Measurements from ENCODE around the gene PACSIN2. TPM values are rescaled to one million over a fixed set of nuclear protein-coding genes. Genes with fewer than 3 reads are reported as not detected.

Gene PACSIN2
- total RNA-seq, 3 donors from 2014 or later = 132 to 184 (median 152) TPM

DNA sequence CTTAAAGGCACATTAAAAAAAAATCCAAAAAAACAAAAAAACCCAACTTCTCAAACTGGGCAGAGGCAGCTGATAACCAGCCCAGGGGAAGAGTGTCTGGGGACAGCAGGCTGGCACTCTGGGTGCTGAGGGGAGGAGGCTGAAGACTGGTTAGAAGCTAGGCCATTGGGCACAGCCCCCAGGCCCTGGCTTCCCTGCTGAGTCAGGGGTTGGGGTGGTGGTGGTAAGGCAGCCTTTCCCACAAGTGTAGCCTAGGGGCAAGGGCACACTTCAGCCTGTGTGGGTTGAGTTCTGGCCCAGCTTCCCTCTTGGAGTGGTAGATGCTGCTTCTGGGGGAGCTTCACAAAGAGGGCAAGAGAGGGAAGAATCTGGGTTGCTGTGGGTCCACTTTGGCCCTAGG, 141.6 kb downstream of the PACSIN2 start:
- TF ChIP-seq, protein P1, sequence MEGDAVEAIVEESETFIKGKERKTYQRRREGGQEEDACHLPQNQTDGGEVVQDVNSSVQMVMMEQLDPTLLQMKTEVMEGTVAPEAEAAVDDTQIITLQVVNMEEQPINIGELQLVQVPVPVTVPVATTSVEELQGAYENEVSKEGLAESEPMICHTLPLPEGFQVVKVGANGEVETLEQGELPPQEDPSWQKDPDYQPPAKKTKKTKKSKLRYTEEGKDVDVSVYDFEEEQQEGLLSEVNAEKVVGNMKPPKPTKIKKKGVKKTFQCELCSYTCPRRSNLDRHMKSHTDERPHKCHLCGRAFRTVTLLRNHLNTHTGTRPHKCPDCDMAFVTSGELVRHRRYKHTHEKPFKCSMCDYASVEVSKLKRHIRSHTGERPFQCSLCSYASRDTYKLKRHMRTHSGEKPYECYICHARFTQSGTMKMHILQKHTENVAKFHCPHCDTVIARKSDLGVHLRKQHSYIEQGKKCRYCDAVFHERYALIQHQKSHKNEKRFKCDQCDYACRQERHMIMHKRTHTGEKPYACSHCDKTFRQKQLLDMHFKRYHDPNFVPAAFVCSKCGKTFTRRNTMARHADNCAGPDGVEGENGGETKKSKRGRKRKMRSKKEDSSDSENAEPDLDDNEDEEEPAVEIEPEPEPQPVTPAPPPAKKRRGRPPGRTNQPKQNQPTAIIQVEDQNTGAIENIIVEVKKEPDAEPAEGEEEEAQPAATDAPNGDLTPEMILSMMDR (IDR thresholded peaks at IDR 0.05) = no peak
- no peak for ATAC-seq
- intact Hi-C loops (cut with DNase I, micrococcal nuclease) = no loop called here
- H3K4me3 ChIP-seq = no peak overlapping the region
- peaks cover 4% of the 10 kb centered on the region for H3K36me3 ChIP-seq (ENCODE audit: low read depth)
- DNase-seq = no peak
- no peaks in the 10 kb centered on the region for H3K9me3 ChIP-seq
- H3K4me1 ChIP-seq (ENCODE audit: low read depth) = peaks cover 3% of the 10 kb centered on the region

DNA sequence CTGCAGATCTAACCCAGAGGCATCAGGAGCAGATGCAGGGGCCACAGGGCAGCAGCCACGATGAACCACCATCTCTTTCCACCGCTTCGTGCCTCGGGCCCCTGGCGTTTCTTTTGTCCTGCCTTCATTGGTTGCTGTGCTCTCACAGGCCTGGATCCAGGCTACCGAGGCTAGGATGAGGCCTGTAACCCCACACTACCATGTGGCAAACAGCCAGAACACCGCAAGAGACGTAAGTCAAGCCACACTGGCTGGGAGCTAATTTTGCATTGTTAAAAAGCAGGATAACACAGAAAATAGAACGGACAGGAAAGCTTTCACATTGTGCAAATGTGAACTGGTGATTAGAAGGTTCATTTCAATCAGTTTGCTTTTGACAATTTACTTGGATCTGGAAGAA, 142.1 kb downstream of the PACSIN2 start:
- DNase-seq (no peak), ATAC-seq (no peak)
- Histone ChIP-seq H3K4me1 (ENCODE audit: low read depth) (peaks cover 3% of the 10 kb centered on the region), H3K9me3 (no peaks in the 10 kb centered on the region), H3K36me3 (ENCODE audit: low read depth) (peaks cover 3% of the 10 kb centered on the region), H3K4me3 (no peak overlapping the region)
- intact Hi-C loops (cut with DNase I, micrococcal nuclease) = no loop called here
- TF ChIP-seq, protein P1 (IDR thresholded peaks at IDR 0.05) = no peak

DNA sequence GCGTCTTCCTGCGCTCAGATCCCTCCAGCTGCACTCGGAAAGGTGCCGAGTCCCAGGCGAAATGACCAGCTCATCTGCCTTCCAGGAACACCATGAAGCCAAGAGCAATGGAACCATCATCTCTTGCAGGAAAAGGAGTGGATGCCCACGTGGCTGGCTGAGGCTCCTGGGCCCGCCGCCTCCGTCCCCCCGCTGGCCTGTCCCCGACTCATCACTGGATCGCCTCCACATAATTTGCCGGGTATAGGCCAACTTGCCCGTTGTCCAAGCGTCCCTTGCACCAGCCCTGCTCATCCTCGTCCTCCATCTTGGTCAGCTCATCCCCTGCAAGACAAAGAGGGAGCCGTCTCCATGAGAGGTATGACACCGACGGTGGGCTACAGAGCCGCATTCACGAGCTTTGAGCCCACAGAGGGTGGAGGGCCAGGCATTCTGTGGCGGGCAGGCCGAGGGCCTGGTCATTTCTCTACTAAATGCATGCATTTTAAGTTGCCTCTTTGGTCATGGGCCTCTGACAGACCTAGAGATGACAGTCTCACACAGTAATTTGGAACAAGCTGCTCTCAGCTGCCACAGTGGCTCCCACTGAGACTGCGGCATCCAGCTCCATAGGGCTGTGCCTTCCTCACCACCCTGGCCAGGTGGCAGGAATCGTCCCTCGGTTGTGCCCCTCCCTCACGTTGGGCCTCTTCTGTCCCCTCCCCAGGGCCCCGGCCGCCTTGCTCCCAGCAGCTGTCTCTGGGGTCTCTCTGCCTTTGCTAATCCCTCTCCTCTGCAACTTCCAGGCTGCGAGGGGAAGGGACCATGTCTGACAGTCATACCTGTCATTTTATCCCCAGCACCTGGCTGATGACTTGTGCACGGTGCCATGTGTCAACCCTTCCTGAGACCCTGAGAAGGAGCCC, 143.6 kb downstream of the PACSIN2 start:
- no peak for ATAC-seq
- Histone ChIP-seq H3K4me1 (ENCODE audit: low read depth) (peaks cover 3% of the 10 kb centered on the region), H3K9me3 (no peaks in the 10 kb centered on the region), H3K4me3 (no peak overlapping the region), H3K36me3 (ENCODE audit: low read depth) (peaks cover 2% of the 10 kb centered on the region)
- TF ChIP-seq, protein P1 (IDR thresholded peaks at IDR 0.05) = no peak
- no peak for DNase-seq
- intact Hi-C loops (cut with DNase I, micrococcal nuclease) = no loop called here

DNA sequence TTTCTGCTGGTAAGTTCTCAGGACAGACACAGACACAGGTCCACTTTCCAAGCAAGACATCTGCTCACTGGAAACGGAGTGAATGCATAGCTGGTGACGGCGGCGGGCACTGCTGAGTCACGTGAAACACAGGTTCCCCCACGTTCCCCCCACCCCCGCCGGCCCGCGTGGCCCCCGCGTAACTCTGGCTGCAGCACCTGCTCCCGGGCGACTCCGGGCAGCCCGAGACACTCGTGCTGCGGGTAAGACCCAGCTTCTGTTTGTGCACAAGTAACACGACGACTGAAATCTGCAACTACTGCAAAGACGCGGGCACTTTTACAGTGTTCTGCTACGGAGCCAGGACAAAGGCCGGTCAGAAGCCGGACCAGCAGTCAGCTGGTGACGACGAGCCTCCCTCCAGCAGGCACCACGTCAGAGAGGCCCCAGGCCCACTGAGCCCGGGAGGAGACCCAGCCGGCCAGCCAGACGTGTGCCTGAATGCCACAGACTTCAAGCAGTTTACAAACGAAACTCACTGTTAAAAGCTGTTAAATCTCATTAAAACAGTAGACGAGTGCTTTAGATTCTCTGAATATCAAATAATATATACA, 145.0 kb downstream of the PACSIN2 start:
- TF ChIP-seq, protein P1 (IDR thresholded peaks at IDR 0.05) = no peak
- intact Hi-C loops (cut with DNase I, micrococcal nuclease) = no loop called here
- H3K4me1 ChIP-seq (ENCODE audit: low read depth) = peaks cover 3% of the 10 kb centered on the region
- H3K4me3 ChIP-seq = no peak overlapping the region
- DNase-seq (peak in 1 of 3 donors; percentile 44), ATAC-seq (no peak)
- no peaks in the 10 kb centered on the region for H3K36me3 ChIP-seq (ENCODE audit: low read depth)
- no peaks in the 10 kb centered on the region for H3K9me3 ChIP-seq

DNA sequence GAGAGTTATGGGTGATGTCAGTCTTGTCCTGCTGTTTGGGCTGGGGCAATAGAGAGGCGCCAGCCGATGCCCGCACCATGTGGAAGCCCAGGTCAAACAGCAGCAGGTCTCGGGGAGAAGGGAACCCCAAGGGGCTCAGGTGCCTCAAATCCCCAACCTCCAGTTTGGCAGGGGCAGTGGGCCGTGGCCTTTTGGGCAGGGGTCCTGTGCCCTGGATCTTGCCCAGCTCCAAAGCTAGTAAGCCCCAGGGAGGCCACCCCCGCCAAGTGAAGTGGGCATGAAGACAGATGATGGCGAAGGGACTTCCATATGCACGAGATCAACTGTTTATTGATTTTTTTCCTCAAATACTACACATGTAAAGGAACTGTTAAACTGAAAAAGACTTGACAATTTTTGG, 145.5 kb downstream of the PACSIN2 start:
- peaks cover 3% of the 10 kb centered on the region for H3K4me1 ChIP-seq (ENCODE audit: low read depth)
- H3K4me3 ChIP-seq = no peak overlapping the region
- no peak for DNase-seq
- H3K36me3 ChIP-seq (ENCODE audit: low read depth) = no peaks in the 10 kb centered on the region
- intact Hi-C loops (cut with DNase I, micrococcal nuclease) = no loop called here
- H3K9me3 ChIP-seq = no peaks in the 10 kb centered on the region
- TF ChIP-seq, protein P1 (IDR thresholded peaks at IDR 0.05) = no peak
- ATAC-seq = no peak

Measured in mucosa of descending colon (tissue), 3 donors.